Heart right ventricle (tissue), 16 donors: ENCODE measurements around the gene ULK4. TPM values are rescaled to one million over a fixed set of nuclear protein-coding genes. Genes with fewer than 3 reads are reported as not detected.

Source experiments
- ATAC-seq, 8 donors: fragments of 200-7000 bp; cut with Tn5 transposase; one replicate each; pipeline ENCODE4 v1.9.1; 2020; ENCODE audit warnings: mild to moderate bottlenecking in 8 of 8, moderate library complexity in 8 of 8, moderate number of reproducible peaks in 1 of 8
- DNase-seq, 2 donors: peaks; one replicate each; pipeline ENCODE4 v3.0.0-alpha.2; 2020
- H3K27ac ChIP-seq, 10 donors: fragments of 200-600 bp; sonication (generic) in 2 of 10; one replicate each; pipeline versions ENCODE4 v1.5.0 to v1.8.0; 2020 to 2022; ENCODE audit warnings: mild to moderate bottlenecking in 3 of 10
- H3K27me3 ChIP-seq, 7 donors: fragments of 200-600 bp; one replicate each; pipeline ENCODE4 v1.8.0; 2021 to 2022; ENCODE audit warnings: mild to moderate bottlenecking in 2 of 7
- H3K36me3 ChIP-seq, 9 donors: fragments of 200-600 bp; sonication (generic) in 1 of 9; one replicate each; pipeline versions ENCODE4 v1.5.0 to v1.8.0; 2020 to 2022; ENCODE audit warnings: mild to moderate bottlenecking in 2 of 9
- H3K4me1 ChIP-seq, 9 donors: fragments of 200-600 bp; sonication (generic) in 1 of 9; one replicate each; pipeline versions ENCODE4 v1.5.0 to v1.8.0; 2020 to 2022; ENCODE audit warnings: mild to moderate bottlenecking in 4 of 9
- H3K4me3 ChIP-seq, 10 donors: fragments of 200-600 bp; sonication (generic) in 2 of 10; one replicate each; pipeline versions ENCODE4 v1.5.0 to v1.8.0; 2020 to 2022; ENCODE audit warnings: mild to moderate bottlenecking in 7 of 10, moderate library complexity in 2 of 10
- H3K9me3 ChIP-seq, 11 donors: fragments of 200-600 bp in 10 of 11; sonication (generic) in 2 of 11; one replicate each; pipeline versions ENCODE4 v1.5.0 to v1.8.0; 2013 to 2022; ENCODE audit warnings: mild to moderate bottlenecking in 2 of 11, control low read depth in 1 of 11, moderate library complexity in 1 of 11
- WGBS, 2 donors: extraction: QIAGEN DNeasy Blood & Tissue Kit; methylation state at CpG; one replicate each; pipeline ENCODE4 v1.1.7; 2013; ENCODE audit warnings: inconsistent platforms in 1 of 2; 5-methylcytosine and 5-hydroxymethylcytosine counted together
- intact Hi-C, 10 donors: fragments of 100-400 bp; cut with DNase I; formaldehyde crosslinking; loops; one replicate each; pipeline versions ENCODE4 v1.11.1 to v1.14.2; 2022
- polyA plus RNA-seq, 2 donors: library from polyadenylated mRNA; stranded (reverse); fragments of 200-250 nt; gene quantifications; one replicate each; pipeline ENCODE4 v1.2.3, GENCODE V29; 2013
- total RNA-seq, 10 donors: library from RNA; stranded (reverse); fragmentation: NEBNext Ultra II Directional in 3 of 10; extraction: Animal tissue kit (Norgen Biotek cat#: 25700) in 3 of 10; gene quantifications; one replicate each; pipeline versions ENCODE4 v1.2.1 to v1.2.4, GENCODE V29; 2021 to 2023
- TF ChIP-seq, protein P1 (sequence below), 9 donors: fragments of 200-600 bp; sonication (generic) in 2 of 9; IDR thresholded peaks; one replicate each; pipeline versions ENCODE4 v1.5.0 to v1.8.0; 2021 to 2022; ENCODE audit warnings: antibody characterized with exemption in 9 of 9, mild to moderate bottlenecking in 5 of 9, moderate library complexity in 1 of 9
- donor health status: Arrhythmogenic right ventricular cardiomyopathy.
- donor health status: ischemic (EF 13 %, LVEDD 7.1; RV severe dilation, severe dysfunction).
- donor health status: healthy with polysubstance abuse.
- donor health status: DM: no; HTN: yes; CAD: no.
- donor health status: DM: no; HTN: no; CAD: no.
- donor health status: ischemic (EF 25% LVEDD 6.9; RV normal size, moderate dysfunction).
- donor health status: ischemic (EF 25% LVEDD 5.7; RV mildly dilated, moderate dysfunction).
- donor health status: healthy.
- donor health status: DM: yes; HTN: yes; CAD: no.
- donor health status: Ischemic cardiomyopathy.
- donor health status: ischemic (EF 35%, LVEDD 5.7; RV mildly dilated, moderate dysfunction).
- donor health status: nonischemic (EF 11% LVEDD 7.7; RV severe dilation, severe dysfunction).
- donor health status: DM: yes; HTN: yes; CAD: no.
- donor health status: PGD.
- donor health status: ischemic (EF 29% LVEDD 5.4; RV normal size, mild dysfunction).
- donor health status: nonischemic (EF 23%, LVEDD 6.1; RV moderate dilation, normal function).

Gene ULK4
- total and polyA plus RNA-seq, 12 donors: 1.4 to 11.4 (median 2.6) TPM

DNA sequence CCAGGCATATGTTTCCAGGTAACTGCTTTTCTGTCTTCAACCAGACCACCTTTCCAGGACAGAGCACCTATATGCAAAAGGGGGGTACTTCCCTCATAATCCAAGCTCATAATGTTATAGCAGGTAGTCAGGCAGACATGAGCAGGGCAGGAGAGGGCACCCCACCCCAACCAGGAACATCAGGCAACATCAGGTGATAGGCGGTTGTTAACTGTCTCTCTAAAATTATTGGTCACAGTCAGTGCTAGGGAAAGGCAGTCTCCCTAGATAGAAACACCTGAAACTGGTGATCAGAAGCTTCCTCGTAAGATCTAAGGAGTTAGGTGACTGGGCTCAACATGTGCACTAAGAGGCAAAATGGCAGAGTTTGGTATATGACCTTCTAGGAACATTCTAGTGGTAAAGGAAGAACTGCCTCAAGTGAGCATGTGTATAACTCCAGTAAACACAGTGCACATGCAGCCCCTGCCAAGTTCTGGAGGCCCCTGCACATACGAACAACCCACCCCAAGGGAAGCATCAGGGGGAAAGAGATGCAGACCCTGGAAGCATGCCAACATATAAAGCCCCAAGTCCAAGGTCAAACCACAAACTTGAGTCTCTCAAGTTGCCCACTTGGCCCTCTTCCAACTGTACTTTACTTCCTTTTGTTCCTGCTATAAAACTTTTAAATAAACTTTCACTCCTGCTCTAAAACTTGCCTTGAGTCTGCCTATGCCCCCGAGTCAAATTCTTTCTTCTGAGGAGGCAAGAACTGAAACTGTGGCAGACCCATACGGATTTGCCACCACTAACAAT, 270.9 kb downstream of the ULK4 start:
- intact Hi-C loops: no loop called here
- TF ChIP-seq, protein P1, sequence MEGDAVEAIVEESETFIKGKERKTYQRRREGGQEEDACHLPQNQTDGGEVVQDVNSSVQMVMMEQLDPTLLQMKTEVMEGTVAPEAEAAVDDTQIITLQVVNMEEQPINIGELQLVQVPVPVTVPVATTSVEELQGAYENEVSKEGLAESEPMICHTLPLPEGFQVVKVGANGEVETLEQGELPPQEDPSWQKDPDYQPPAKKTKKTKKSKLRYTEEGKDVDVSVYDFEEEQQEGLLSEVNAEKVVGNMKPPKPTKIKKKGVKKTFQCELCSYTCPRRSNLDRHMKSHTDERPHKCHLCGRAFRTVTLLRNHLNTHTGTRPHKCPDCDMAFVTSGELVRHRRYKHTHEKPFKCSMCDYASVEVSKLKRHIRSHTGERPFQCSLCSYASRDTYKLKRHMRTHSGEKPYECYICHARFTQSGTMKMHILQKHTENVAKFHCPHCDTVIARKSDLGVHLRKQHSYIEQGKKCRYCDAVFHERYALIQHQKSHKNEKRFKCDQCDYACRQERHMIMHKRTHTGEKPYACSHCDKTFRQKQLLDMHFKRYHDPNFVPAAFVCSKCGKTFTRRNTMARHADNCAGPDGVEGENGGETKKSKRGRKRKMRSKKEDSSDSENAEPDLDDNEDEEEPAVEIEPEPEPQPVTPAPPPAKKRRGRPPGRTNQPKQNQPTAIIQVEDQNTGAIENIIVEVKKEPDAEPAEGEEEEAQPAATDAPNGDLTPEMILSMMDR (IDR thresholded peaks at IDR 0.05): no peak
- no peak for DNase-seq
- 73 to 75% methylated on average over 5 of the region's 5 CpGs for WGBS, 2 donors
- no peak for ATAC-seq
- no peaks in the 10 kb centered on the region for H3K27me3 ChIP-seq
- H3K27ac ChIP-seq: no peak overlapping the region
- H3K36me3 ChIP-seq: no peaks in the 10 kb centered on the region
- H3K4me1 ChIP-seq: no peaks in the 10 kb centered on the region
- no peak overlapping the region for H3K4me3 ChIP-seq
- H3K9me3 ChIP-seq: peaks cover 0 to under 1% (median 0%) of the 10 kb centered on the region in 11 donors

DNA sequence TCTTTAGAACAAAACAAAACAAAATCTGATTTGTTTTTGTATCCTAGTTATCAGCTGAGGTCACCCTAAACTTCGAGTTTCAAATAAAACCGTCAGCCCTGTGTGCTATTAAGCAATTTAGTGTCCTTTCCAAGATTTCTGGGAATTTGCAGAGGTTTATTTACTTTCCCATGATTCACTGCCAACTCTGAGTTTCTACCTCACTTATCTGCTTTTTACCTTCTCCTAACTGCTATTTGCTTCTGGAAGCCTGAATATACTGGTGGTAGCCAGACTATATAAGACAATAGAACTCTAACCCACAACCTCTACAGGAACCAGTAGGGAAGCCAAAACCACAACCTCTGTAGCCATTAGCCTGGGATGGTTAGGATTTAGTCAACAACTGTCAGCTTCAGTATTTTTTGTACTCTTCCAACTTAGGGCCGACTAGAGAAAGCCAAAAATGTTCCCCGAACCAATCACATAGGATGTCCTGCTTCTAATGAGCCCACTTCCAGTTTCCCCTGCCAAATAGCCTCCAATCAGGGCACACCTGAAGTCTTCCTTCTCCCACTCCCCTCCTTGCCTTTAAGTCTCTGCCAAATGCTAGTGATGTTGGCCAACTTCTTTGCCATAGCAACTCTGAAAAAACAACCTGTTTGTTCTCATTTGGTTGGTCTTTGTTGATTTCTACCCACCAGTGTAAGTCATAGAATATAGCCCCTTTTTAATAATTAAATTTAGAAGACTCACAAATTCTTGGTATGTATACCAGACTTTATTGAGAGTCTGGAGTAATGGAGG, 273.1 kb downstream of the ULK4 start:
- Histone ChIP-seq H3K27me3 (no peaks in the 10 kb centered on the region), H3K36me3 (no peaks in the 10 kb centered on the region), H3K4me3 (no peak overlapping the region), H3K27ac (no peak overlapping the region), H3K4me1 (no peaks in the 10 kb centered on the region), H3K9me3 (no peaks in the 10 kb centered on the region)
- TF ChIP-seq, protein P1 (IDR thresholded peaks at IDR 0.05): no peak
- intact Hi-C loops: no loop called here
- DNase-seq: no peak
- 64 to 83% methylated on average over 4 of the region's 4 CpGs for WGBS, 2 donors
- no peak for ATAC-seq

DNA sequence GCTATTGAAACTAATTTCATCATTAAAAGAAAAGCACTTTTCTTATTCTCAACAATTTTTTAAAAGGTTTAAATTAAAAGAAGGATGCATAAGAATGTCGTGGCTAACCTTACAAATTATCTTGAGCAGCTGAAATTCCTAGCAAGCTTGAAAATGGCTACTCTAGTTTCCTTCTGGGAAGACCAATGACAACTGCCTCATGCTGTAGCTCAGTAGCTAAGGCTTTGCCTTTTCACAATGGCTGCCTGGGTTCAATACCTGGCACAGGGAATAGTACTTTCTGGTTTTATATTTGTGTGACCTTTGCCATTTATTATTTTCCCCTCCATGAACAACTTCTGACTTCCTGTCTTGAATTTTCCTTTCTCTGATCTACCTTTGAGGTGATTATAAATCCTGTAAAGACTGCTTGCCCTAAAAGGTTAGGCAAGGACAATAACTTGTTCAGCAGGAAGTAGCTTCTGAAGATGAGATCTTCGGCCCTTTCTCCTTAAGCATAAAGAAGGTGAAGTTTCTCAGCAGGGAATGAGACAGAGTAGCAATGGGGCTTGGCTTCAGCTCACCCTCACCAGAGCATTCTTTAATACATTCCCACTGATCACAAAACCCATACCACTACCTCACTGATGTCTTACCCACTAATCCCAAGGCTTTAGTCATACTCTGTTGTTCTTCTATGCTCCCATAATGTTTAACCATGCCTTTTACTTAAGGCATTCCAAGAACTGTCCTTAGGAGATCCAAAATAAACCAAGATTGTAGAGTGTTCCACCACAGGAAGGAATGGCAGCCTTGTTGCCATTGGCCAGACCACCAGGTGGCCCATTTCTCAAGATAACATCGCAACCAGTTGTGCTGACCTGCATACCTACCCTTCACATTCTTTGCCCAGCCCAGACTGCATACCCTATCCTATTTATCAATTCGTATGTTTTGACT, 276.8 kb downstream of the ULK4 start:
- 94 to 95% methylated on average over 4 of the region's 4 CpGs for WGBS, 2 donors
- no peaks in the 10 kb centered on the region for H3K36me3 ChIP-seq

More for the DNA sequence above, 276.8 kb downstream of the ULK4 start:
- DNase-seq (no peak), ATAC-seq (no peak)
- intact Hi-C loops: no loop called here
- TF ChIP-seq, protein P1 (IDR thresholded peaks at IDR 0.05): no peak
- no peaks in the 10 kb centered on the region for H3K27me3 ChIP-seq
- H3K9me3 ChIP-seq: no peaks in the 10 kb centered on the region
- H3K4me1 ChIP-seq: peaks cover 0 to 10% (median 0%) of the 10 kb centered on the region in 9 donors
- no peak overlapping the region for H3K4me3 ChIP-seq
- H3K27ac ChIP-seq: no peak overlapping the region
